ENCODE results near the gene ISOC2.

ISOC2 gene

DNA sequence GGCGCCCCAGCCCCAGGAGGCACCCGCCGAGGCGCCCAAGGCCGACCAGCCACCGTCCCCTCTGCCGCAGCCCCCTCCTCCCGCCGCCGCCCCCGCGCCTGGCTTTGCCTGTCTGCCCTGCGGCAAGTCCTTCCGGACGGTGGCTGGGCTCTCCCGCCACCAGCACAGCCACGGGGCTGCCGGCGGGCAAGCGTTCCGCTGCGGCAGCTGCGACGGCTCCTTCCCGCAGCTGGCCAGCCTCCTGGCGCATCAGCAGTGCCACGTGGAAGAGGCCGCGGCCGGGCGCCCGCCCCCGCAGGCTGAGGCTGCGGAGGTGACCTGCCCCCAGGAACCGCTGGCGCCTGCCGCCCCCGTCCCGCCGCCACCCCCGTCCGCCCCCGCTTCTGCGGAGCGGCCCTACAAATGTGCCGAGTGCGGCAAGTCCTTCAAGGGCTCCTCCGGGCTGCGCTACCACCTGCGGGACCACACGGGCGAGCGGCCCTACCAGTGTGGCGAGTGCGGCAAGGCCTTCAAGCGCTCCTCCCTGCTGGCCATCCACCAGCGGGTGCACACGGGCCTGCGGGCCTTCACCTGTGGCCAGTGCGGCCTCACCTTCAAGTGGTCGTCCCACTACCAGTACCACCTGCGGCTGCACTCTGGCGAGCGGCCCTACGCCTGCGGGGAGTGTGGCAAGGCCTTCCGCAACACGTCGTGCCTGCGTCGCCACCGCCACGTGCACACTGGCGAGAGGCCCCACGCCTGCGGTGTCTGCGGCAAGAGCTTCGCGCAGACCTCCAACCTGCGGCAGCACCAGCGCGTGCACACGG is 20.9 kb upstream of the ISOC2 start:
- H3K4me1 ChIP-seq (ENCODE audit: insufficient read depth, low read length, severe bottlenecking): peaks cover 28% of the 10 kb centered on the region
- TF ChIP-seq, protein P1, sequence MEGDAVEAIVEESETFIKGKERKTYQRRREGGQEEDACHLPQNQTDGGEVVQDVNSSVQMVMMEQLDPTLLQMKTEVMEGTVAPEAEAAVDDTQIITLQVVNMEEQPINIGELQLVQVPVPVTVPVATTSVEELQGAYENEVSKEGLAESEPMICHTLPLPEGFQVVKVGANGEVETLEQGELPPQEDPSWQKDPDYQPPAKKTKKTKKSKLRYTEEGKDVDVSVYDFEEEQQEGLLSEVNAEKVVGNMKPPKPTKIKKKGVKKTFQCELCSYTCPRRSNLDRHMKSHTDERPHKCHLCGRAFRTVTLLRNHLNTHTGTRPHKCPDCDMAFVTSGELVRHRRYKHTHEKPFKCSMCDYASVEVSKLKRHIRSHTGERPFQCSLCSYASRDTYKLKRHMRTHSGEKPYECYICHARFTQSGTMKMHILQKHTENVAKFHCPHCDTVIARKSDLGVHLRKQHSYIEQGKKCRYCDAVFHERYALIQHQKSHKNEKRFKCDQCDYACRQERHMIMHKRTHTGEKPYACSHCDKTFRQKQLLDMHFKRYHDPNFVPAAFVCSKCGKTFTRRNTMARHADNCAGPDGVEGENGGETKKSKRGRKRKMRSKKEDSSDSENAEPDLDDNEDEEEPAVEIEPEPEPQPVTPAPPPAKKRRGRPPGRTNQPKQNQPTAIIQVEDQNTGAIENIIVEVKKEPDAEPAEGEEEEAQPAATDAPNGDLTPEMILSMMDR (IDR thresholded peaks at IDR 0.05; ENCODE audit: low read length): no peak
- TF ChIP-seq EZH2 (IDR thresholded peaks at IDR 0.05; ENCODE audit: borderline replicate concordance, low read length): no peak

DNA sequence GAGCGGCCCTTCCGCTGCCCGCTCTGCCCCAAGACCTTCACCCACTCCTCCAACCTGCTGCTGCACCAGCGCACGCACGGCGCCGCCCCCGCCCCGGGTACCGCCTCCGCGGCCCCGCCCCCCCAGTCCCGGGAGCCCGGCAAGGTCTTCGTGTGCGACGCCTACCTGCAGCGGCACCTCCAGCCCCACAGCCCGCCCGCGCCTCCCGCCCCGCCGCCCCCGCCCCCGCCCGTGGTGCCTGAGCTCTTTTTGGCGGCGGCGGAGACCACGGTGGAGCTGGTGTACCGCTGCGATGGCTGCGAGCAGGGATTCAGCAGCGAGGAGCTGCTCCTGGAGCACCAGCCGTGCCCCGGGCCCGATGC is 20.3 kb upstream of the ISOC2 start:
- Histone ChIP-seq H2AFZ (ENCODE audit: low read length) (no peak overlapping the region), H3F3A (ENCODE audit: insufficient read depth, low read length) (no peaks in the 10 kb centered on the region), H3K4me2 (ENCODE audit: low read length) (no peak overlapping the region), H3K9me2 (ENCODE audit: low read depth, low read length) (no peaks in the 10 kb centered on the region), H3K79me2 (ENCODE audit: insufficient read depth, low read length) (no peaks in the 10 kb centered on the region), H3K4me3 (ENCODE audit: low read depth, low read length, poor library complexity, severe bottlenecking) (no peak overlapping the region), H3K27ac (ENCODE audit: low read depth, low read length, poor library complexity, severe bottlenecking) (no peak overlapping the region), H3K9ac (ENCODE audit: low read length) (no peak overlapping the region), H4K20me1 (ENCODE audit: insufficient read depth, low read length) (no peaks in the 10 kb centered on the region), H3K9me3 (ENCODE audit: low read length) (no peaks in the 10 kb centered on the region), H3K27me3 (ENCODE audit: insufficient read depth, low read length) (no peaks in the 10 kb centered on the region), H3K36me3 (ENCODE audit: insufficient read depth, low read length) (no peaks in the 10 kb centered on the region; the same call in 1 of the 2 replicates), H3K4me1 (ENCODE audit: insufficient read depth, low read length, severe bottlenecking) (peaks cover 29% of the 10 kb centered on the region)
- TF ChIP-seq EZH2 (IDR thresholded peaks at IDR 0.05; ENCODE audit: borderline replicate concordance, low read length): no peak
- TF ChIP-seq, protein P1 (IDR thresholded peaks at IDR 0.05; ENCODE audit: low read length): no peak

More for the DNA sequence above, 20.9 kb upstream of the ISOC2 start:
- Histone ChIP-seq H3F3A (ENCODE audit: insufficient read depth, low read length) (no peaks in the 10 kb centered on the region), H3K36me3 (ENCODE audit: insufficient read depth, low read length) (no peaks in the 10 kb centered on the region; the same call in 1 of the 2 replicates), H3K27me3 (ENCODE audit: insufficient read depth, low read length) (no peaks in the 10 kb centered on the region), H2AFZ (ENCODE audit: low read length) (no peak overlapping the region), H3K79me2 (ENCODE audit: insufficient read depth, low read length) (no peaks in the 10 kb centered on the region), H3K9ac (ENCODE audit: low read length) (no peak overlapping the region), H3K4me2 (ENCODE audit: low read length) (no peak overlapping the region), H4K20me1 (ENCODE audit: insufficient read depth, low read length) (no peaks in the 10 kb centered on the region), H3K27ac (ENCODE audit: low read depth, low read length, poor library complexity, severe bottlenecking) (no peak overlapping the region), H3K9me2 (ENCODE audit: low read depth, low read length) (no peaks in the 10 kb centered on the region), H3K9me3 (ENCODE audit: low read length) (no peaks in the 10 kb centered on the region), H3K4me3 (ENCODE audit: low read depth, low read length, poor library complexity, severe bottlenecking) (no peak overlapping the region)

DNA sequence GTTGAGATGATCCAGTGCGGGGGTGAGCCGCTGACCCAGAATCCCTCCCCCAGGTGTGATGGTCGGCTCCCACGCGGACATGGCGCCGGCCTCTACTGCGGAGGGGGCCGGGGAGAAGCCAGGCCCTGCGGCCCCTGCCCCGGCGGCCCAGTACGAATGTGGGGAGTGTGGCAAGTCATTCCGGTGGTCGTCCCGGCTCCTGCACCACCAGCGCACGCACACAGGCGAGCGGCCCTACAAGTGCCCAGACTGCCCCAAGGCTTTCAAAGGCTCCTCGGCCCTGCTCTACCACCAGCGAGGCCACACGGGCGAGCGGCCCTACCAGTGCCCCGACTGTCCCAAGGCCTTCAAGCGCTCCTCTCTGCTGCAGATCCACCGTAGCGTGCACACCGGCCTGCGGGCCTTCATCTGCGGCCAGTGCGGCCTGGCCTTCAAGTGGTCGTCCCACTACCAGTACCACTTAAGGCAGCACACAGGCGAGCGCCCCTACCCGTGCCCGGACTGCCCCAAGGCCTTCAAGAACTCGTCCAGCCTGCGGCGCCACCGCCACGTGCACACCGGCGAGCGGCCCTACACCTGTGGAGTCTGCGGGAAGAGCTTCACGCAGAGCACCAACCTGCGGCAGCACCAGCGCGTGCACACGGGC is 19.8 kb upstream of the ISOC2 start:
- TF ChIP-seq, protein P1 (IDR thresholded peaks at IDR 0.05; ENCODE audit: low read length): no peak
- no peak for TF ChIP-seq EZH2 (IDR thresholded peaks at IDR 0.05; ENCODE audit: borderline replicate concordance, low read length)
- H2AFZ ChIP-seq (ENCODE audit: low read length): no peak overlapping the region
- no peak overlapping the region for H3K9ac ChIP-seq (ENCODE audit: low read length)
- H3K4me2 ChIP-seq (ENCODE audit: low read length): no peak overlapping the region
- no peaks in the 10 kb centered on the region for H3K9me2 ChIP-seq (ENCODE audit: low read depth, low read length)
- H3K4me3 ChIP-seq (ENCODE audit: low read depth, low read length, poor library complexity, severe bottlenecking): no peak overlapping the region
- no peak overlapping the region for H3K27ac ChIP-seq (ENCODE audit: low read depth, low read length, poor library complexity, severe bottlenecking)
- H3K9me3 ChIP-seq (ENCODE audit: low read length): no peaks in the 10 kb centered on the region
- H3F3A ChIP-seq (ENCODE audit: insufficient read depth, low read length): no peaks in the 10 kb centered on the region
- H4K20me1 ChIP-seq (ENCODE audit: insufficient read depth, low read length): no peaks in the 10 kb centered on the region
- H3K4me1 ChIP-seq (ENCODE audit: insufficient read depth, low read length, severe bottlenecking): peaks cover 29% of the 10 kb centered on the region
- H3K36me3 ChIP-seq (ENCODE audit: insufficient read depth, low read length): no peaks in the 10 kb centered on the region; the same call in 1 of the 2 replicates
- H3K79me2 ChIP-seq (ENCODE audit: insufficient read depth, low read length): no peaks in the 10 kb centered on the region
- no peaks in the 10 kb centered on the region for H3K27me3 ChIP-seq (ENCODE audit: insufficient read depth, low read length)

Measured in OCI-LY1 (cell line).